HG02981 (cell line): ENCODE results near the gene CDH6.

Source experiments
- ATAC-seq: cut with Tn5 transposase; IDR thresholded peaks from one replicate; pipeline ENCODE4 v1.9.1; 2021; ENCODE audit warnings: mild to moderate bottlenecking, moderate library complexity; ENCODE audit not compliant: unreplicated experiment

The CDH6 gene

DNA sequence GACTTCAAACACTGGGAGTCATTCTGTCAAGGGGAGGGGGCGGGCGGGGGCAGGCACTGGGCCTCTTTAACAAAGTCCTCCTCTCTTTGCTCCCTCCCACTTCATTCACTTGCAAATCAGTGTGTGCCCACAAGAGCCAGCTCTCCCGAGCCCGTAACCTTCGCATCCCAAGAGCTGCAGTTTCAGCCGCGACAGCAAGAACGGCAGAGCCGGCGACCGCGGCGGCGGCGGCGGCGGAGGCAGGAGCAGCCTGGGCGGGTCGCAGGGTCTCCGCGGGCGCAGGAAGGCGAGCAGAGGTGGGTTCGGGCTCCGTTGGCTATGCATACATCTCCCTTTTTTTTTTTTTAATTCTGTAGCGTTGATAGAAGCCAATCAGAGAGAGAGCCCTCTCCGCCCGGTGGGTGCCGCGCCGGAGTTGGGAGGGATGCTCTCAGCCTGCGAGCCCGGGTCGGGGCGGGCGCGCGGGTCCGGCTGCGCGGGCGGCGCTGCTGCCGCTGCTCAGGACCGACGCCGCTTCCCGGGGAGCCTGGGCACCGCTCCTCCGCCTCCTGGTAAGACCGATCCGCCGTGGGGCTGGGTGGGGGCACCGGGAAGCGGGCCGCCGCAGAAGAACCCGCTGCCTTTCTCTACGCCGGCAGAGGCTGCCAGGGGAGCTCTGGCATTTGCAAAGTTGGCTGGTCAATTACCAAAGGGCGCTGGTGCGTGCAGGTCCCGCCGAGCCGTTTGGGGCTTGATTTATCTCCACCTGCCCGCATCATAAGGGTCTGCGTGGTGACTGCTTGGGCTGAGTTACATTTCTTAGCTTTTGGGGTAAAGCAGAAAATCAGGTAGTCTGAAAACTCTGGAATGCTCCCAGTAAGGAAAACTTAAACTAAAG, at the start of gene CDH6:
CDH6 (plus strand) TSS at position 96 of the 877 bp plus-strand sequence. CDS start 73,788 bp downstream, outside the sequence.
- no peak for ATAC-seq

- ATAC-seq: no peak
These were observed 49.1 kb upstream of the CDH6 start for GRCh38 chr5:31144364-31144763.

- no peak for ATAC-seq
These were observed 44.5 kb upstream of the CDH6 start for GRCh38 chr5:31148959-31149475.

DNA sequence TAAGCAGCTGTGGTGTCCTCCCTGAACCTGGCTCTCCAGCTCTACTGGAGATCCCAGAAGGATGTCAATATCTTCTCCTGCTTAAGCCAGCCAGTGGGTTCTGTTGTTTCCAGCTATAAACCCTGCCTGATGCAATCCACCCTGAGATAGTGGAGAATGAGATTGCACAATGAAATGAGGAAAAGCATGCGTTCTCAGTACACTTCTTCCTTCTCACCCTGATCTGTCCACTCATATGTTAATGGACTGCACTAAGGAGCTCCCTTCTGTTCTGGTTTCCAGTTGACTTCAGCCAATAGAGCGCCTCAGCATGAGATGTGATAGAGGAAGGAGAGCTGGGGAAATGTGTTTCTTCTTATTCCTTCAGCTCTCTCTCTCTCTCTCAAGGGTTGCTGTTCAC, 40.0 kb upstream of the CDH6 start:
- no peak for ATAC-seq

- no peak for ATAC-seq
These were observed 36.8 kb upstream of the CDH6 start for GRCh38 chr5:31156631-31157160.

DNA sequence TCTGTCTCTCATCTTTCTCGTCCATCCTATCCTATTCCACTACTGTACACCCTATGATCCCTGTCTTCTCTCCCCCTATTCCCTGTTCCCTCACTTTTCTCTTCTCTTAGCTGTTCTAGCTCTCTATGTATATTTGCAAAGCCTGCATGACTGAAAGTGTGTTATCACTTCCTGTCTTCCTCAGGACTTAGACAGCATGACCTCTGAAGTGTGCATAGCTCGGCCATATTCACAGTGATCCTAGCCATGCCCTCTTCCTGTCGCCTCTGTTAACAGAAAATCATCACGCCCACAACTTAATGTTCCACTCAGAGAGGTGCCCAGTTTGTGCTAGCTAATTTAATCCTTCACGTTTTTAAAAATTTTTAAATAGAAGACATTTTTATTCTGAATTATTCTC, 35.8 kb upstream of the CDH6 start:
- ATAC-seq: no peak

DNA sequence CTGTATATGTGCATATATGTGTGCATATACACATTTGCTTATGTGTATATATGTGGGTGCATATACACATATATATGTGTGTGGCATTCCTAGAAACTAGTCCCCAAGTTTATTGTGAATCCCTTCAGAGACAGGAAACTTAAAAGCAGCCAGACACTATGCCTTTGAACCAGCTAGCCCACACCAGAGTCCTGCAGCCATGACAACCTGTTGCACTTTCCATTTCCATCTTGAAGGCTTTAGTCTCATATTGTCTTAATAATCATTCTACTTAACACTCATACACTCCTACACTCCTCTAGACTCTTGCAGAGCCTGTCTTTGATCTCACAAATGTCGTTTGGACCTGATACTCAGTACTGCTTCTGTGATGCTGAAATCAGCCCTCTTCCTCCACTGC, 34.8 kb upstream of the CDH6 start:
- ATAC-seq: no peak

DNA sequence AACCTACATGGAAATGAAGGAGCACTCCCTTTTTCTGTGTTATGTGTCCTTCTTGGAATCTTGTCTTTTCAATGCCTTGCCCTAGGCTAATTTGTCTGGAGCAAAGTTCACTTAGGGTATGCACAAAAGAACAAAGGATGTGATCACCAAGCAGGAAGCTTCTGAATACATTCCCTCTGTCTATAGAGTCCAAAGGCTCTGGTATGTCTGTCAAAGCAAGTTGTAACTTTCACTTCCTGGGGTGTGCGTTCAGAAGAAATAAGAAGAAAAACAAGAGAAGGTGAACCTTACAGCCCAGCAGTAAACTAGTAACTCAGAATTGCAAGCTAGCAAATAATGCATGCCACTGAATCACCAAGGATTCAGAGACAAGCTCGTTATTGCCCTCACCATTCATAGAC, 31.7 kb upstream of the CDH6 start:
- no peak for ATAC-seq

- ATAC-seq: no peak
These were observed 27.8 kb upstream of the CDH6 start for GRCh38 chr5:31165729-31166128.

DNA sequence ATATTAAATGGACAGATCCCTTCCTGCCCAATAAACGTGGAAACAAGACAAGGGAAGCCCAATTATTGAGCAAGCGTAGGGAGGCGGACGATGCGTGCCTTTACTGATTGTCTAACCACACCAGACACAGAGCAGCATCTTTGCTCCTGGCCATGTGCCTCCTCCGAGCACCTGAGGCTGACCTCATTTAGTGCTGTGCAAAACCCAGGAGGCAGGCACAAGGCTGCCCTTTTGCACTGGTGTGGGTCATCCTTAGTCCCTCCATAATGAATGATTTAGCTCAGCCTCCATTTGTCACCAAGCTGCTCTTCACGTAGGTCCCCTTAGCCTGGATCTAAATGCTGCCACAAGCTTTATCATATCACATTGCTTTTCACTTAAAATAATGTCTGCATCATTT, 24.1 kb upstream of the CDH6 start:
- ATAC-seq: no peak

- ATAC-seq: no peak
These were observed 20.6 kb upstream of the CDH6 start for GRCh38 chr5:31172881-31173280.

- ATAC-seq: no peak
These were observed 19.9 kb upstream of the CDH6 start for GRCh38 chr5:31173614-31174013.

GRCh38 chr5:31181376-31181987, 12.0 kb upstream of the CDH6 start:
- ATAC-seq: no peak

GRCh38 chr5:31182136-31182535, 11.3 kb upstream of the CDH6 start:
- no peak for ATAC-seq

DNA sequence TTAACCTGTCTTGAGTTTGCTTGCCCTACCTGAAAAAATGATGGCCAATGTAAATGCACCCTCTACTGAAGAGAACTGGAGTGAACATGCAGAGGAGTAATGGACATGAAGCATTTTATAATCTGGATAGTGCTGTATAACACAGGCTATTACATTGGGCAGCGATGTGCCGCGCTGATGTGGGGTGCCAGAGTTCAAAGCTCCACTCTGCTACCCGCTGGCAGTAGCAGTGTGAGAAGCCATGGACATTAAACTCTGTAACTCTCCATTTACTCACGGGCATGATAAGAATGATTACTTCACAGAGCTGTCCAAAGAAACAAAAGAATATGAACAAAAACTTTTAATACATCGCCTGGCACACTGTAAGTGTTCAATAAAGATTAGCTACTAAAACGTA, 7.5 kb upstream of the CDH6 start:
- no peak for ATAC-seq

- no peak for ATAC-seq
These were observed 6.7 kb upstream of the CDH6 start for GRCh38 chr5:31186672-31187267.

DNA sequence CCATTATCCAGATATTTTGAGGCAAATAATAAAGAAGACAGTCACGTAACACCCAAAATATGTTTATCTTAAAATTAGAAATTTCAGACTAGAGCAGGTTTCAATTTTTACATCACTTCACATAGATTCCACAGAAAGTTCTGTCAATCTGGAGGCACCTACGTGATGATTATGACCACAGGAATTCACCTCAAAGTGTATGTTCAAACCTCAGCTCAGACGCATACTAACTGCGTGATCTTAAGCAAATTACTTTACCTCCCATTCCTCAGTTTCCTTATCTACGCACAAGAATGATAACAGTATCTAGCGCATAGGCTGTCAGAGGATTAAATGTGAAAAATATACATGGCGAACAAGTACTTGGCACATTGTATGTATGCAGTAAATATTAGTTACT, 5.9 kb upstream of the CDH6 start:
- no peak for ATAC-seq

GRCh38 chr5:31192442-31192841, 1.0 kb upstream of the CDH6 start:
- ATAC-seq: no peak

GRCh38 chr5:31193116-31193515, 370 bp upstream of the CDH6 start:
- ATAC-seq: no peak

GRCh38 chr5:31194468-31194813, 955 bp downstream of the CDH6 start:
- no peak for ATAC-seq

DNA sequence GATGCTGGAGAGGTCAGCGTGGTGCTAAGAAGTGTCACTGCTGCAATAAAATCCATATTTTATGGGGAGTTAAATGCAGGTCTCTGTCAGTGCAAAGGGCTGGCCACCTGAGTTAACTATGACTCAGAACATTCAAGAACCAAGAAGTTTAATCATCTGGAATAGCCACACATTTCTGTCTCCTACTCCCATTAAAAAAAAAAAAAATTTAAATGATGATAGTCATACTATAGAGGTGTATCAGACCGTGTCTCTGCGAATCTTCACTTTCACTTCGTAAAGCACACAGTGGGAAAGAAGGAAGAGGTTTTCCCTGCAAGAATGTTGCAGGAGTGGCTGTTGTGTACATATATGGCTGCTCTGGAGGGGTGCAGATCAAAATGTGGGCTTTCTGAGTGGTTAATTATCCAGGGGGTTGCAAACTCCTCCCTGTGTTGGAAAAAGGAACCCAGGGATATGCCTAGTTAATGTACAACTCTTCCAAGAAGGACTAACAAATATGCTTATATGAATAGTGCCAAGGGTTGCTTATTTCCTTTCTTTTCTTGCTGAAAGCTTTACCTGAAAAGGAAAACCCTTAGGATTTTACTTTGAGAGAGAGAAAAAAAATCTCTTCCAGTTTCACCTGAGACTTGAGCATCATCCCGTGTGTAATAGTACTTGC, 1.5 kb downstream of the CDH6 start:
- ATAC-seq: no peak
